NCI-H524 (cell line): ENCODE results near the gene PLEKHG4B.

Experiments
- DNase-seq, 2 experiments: peaks; one replicate each; lab custom pipeline; 2025; lab: John Stamatoyannopoulos, UW

Gene PLEKHG4B

DNA sequence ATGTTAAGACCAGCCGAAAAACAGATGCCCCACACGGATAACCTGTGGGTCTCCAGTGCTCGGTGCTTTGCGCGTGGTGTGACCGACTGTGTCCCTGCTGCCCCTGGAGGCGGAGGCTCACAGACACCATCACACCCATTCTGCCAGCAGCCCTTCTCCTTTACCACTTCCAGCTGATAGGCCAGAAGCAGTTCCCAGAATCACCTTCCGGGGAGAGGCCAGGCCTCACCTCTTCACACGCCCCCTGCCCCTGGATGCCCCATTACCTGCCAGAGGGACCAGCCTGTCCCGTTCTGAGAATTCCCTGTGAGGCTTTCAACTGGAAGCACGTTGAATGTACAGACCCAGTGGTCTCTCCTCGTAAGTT lies 77.7 kb downstream of the PLEKHG4B start:
- DNase-seq = no peak

DNA sequence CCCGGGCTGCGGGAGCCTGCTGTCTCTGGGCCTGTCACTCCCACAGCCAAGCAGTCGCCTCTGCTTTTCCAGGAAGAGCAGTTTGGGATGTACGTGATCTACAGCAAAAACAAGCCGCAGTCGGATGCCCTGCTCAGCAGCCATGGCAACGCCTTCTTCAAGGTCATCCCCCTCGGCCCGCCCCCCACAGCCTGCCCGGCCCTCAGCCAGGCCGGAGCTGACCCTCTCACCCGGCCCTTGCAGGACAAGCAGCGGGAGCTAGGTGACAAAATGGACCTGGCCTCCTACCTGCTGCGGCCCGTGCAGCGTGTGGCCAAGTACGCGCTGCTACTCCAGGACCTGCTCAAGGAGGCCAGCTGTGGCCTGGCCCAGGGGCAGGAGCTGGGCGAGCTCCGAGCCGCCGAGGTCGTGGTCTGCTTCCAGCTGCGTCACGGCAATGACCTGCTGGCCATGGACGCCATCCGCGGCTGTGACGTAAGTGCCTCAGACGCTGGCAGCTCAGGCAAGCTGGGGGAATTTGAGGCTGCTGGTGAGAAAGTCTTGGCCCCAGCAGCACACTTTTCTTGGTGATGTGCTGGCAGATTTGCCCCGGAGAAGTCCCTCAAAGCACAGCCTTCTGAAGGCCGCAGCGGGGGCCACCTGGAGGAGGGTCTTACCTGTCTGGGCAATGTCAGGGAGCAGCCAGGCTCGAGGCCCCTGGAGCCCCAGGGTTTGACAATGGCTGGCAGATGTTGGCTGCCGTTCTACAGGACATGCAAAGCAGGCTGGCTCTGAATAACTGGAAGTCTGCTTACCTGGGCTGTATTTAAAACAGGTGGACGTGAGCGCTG lies 79.2 kb downstream of the PLEKHG4B start:
- DNase-seq = no peak

DNA sequence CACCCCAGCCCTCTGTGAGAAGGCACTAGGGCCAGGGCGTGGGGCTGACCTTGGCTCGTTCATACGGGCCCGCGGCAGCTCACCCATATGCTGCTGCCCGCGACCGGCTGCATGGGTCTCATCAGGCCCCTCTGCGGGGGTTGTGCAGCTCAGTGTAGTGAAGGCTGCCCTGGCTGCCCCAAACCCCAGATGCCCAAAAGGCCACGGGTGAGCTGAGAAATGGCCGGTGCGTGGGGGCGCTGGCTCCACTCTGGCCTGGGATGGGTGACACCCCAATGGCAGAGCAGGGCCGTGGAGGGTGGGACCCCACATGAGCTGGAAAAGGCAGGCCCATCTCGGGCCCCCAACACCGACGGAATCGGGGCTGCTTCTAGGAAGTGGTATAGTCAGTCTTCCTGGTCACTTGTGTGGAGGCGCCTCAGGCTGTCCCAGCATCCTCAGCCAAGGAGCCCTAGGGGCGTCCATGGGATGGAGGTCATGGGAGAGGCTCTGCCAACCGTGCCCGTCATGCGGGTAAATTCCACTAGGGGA lies 79.9 kb downstream of the PLEKHG4B start:
- DNase-seq = no peak

DNA sequence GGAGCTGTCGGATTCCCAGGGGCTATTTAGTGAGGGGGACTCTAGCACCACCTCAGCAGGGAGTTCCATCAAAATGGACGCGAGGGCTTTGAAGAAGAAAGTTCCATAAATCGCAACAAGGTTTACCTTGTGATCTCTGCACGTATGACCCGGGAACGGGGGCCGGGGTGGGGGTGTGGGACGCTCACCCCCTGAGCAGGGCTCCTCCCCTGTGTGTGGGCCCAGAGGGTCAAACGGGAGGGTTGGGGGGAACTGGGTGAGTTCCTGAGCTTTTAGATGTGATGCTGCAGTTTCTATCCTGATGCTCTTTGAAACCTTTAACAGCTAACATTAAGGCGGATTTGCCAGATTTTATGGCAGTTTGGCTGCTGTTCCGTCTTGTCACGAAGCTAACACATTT lies 80.5 kb downstream of the PLEKHG4B start:
- DNase-seq = no peak

DNA sequence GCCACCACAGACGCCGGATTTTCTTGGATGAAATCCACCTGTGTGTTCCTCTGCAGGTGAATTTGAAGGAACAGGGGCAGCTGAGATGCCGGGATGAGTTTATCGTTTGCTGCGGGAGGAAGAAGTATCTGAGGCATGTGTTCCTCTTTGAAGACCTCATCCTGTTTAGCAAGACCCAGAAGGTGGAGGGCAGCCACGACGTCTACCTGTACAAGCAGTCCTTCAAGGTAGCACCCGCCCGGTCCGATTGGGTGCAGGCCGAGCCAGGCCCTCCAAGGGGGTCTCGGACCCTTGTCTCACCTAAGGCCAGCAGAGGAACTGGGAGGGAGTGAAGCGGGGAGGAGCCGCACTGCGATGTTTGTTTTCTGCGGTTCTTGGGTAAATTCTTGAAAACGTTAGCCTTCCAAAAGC lies 80.9 kb downstream of the PLEKHG4B start:
- no peak for DNase-seq

DNA sequence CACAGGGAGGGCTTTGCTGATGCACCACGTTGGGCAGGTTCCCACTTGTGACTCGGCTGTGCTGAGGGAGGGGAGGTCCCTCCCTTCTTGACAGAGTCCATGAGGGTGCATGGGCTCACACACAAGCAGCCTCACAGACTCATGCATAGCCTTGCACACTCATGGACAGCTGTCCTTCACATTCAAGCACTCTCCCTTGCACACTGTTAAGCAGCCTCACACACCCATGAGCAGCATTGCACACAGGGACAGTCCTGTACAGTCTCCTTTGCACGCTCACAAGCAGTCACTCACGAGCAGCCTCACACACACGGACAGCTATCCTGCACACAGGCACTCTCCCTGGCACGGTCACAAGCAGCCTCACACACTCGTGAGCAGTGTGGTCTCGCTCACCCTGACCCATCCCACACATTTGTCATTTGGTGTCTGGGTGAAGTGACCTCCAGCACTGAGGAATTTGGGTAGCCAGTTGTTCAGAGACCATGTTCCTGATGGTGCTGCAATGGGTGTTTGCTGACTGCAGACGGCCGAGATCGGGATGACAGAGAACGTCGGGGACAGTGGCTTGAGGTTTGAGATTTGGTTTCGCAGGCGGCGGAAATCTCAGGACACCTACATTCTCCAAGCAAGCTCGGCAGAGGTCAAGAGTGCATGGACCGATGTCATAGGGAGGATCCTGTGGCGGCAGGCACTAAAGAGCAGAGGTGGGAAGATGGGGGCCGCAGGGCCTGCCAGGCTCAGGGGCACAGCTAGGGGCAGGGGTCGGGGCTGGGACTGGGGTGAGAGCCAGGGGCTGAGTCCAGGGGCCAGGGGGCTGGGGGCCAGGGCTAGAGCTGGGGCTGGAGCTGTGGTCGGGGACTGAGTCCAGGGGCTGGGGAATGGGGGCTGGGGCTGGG lies 81.7 kb downstream of the PLEKHG4B start:
- DNase-seq = no peak

DNA sequence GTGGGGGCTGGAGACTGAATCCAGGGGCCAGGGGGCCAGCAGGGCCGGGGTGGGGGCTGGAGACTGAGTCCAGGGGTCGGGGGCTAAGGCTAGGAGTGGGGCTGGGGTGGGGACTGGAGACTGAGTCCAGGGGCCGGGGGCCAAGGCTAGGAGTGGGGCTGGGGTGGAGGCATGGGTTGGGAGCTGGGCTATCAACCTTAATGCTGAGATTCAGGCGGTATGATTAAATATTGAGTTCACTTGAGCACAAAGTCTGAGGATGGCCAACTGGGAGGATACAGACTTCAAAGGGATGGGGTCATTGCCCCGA lies 82.3 kb downstream of the PLEKHG4B start:
- DNase-seq = no peak

DNA sequence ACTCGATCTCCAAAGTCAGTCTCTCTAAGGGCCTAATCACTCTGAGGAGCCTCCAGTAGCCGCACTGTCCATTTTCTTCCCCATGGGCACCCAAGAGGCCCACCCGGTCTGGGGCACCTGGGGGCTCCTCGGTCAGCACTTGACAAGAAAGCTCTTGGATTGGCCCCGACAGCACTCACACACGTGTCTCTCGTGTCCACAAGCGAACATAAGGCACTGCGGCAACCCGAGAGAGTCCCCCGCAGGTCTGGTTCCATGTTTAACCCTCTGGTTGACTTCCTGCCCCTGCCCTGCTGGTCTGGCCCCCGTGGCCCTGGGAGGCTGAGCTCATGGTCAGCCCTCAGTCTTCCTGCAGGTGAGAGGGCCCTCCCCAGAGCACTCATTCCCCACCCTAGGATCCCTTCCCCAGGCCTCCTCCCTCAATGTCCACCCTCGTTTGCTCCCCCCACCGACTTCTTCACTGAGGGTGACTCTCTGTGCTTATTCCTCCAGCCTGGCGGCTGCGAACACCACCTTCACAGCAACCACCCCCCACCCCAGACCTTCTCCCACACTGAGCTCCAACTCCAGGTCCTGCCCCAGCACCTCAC lies 83.0 kb downstream of the PLEKHG4B start:
- no peak for DNase-seq

DNA sequence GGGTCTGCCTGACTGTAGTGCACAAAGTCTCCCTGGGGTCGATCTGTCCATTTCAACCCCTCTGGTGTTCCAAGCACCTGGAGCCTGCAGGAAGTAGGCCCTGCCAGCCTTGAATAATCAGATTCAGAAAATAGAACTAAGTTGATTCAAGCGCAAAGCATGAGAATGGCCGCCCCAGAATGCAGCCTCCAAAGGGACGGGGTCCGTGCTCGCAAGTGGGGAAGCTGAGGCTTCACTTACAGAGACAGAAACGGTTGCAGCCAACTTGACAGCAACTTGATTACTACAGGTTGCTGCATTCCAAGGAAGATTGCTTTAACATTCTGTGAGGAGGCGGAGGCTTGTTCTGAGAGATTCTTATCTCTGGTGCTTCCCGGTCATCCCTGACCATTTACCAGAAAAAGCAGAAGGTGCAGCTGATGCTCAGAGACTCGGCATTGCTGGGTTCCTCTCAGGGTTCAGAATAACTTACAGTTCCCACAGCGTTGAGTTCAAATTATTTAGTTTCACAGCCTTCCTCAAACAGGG lies 84.4 kb downstream of the PLEKHG4B start:
- no peak for DNase-seq

DNA sequence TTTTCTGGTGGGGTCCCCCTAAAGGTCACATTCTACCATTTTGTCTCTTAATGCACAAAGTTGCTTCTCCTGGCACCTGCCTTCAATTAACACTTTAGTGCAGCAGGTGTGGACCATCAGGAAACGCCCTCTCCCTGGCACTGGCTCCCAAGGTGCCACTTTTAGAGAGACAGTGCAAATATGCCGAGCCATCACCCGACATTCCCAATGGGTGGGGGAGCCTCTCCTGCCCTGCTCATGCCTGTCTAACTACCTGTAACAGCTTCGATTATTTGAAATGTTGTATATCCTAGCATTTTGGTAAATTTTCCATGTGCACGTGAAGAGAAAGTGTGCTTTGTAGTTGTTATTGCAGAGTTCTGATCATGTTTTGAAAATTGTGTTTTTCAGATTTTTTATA lies 86.1 kb downstream of the PLEKHG4B start:
- DNase-seq = no peak

DNA sequence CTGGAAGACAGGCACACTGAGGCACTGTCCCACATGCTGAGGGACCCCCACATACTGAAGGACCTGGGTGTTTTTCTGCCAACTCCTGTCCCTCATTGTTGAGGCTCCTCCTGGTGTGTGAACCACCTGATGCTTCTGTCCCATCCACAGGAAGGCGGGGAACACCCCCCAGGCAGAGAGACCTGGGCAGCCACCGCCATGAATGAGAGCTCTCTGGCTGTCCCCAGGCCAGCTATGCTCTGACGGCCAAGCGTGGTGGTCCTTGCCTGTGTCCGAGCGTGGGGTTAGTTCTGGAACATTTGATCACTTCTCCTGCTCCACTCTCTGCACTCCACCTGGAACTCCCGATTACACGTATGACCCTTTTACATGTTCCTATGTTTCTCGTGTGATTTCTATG lies 87.4 kb downstream of the PLEKHG4B start:
- DNase-seq = no peak

DNA sequence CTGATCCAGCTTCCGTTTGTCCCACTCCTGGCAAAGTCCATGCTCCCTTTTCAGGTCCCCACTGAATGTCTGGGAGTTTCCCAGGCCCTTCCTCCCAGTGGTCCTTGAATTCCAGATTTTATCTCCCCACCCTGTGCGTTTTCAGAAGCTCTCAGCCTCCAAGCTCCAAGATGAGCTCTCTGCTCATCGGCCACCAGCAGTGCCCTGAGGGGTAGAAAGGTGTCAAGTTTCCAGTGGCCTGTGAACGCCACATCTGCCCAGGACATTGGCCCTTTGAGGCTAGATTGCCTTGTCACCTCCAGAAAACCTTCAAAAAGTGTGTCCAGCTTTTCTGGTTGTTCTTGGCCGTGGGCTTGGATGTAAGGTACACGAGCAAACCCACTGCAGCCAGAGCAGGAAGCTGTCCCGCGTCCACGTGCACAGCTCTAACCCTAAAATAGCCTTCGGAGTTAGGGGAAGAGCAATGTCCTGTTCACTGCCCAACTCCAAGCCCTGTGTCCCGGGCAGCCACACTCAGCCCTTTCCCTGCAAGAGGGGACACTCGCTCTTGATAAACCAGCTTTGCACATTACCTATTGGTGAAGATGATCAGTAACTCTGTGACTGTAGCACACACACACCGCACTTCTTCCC lies 88.4 kb downstream of the PLEKHG4B start:
- DNase-seq = no peak

DNA sequence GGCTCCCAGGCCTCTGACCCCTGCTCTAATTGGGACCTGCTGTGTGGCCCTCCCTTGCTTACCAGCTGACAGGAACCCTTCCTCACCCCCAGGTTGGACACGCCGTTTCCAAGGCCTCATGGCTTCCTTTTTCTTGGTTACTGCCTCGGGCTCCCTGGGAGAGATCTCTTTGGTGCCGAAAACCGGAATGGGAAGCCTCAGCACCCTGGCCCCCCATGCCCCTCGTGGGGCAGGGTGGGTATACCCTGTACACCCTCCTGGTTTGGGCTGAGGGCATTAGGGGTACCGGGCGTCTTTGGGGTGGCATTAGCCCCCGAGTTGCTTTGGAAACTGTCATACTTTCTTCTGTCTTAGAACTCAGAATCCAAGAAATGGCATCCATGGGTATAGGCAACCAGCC lies 89.2 kb downstream of the PLEKHG4B start:
- DNase-seq = no peak

DNA sequence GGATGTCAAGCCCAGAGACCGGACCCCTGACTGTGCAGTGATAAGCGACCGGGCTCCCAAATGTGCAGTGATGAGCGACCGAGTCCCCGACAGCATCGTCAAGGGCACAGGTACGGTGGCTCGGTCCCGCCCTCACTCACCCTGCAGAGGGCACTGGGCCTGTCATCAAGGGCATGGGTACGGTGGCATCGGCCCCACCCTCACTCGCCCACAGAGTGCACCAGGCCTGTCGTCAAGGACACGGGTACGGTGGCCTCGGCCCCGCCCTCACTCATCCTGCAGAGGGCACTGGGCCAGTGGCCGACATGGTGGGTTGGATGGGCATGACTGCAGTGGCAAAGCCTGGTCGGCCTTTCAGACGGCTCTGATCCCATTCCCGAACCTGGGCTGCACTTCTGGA lies 89.6 kb downstream of the PLEKHG4B start:
- no peak for DNase-seq

DNA sequence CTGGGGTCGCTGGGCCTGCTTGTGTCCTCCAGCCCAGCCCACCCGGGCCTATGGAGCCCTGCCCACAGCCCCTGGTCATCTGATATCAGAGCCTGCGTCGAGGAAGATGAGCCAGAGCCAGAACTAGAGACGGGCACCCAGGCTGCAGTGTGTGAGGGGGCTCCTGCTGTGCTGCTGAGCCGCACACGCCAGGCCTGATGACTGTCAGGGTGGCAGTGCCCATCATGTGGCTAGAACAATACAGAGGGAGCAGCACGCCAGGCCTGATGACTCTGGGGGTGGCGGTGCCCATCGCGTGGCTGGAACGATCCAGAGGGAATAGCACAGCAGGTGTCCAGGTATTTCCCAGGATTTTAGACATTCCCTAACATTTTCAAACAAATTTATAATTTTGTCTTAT lies 90.2 kb downstream of the PLEKHG4B start:
- DNase-seq = no peak

DNA sequence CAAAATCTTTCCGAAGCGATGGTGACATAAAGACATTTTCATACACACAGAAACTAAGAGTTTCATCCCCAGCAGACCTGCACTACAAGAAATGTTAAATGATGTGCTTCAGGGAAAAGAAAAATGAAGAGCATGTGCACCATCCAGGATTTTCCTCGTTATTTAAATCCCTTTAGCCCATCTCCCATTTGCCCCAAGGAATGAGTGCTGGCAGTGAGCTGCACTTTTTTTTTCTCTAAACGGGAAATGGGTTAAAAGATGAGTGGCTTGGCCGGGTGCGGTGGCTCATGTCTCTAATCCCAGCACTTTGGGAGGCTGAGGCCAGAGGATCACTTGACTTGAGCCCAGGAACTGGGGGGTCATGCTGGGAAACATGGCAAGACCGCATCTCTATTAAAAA lies 92.5 kb downstream of the PLEKHG4B start:
- DNase-seq = no peak

DNA sequence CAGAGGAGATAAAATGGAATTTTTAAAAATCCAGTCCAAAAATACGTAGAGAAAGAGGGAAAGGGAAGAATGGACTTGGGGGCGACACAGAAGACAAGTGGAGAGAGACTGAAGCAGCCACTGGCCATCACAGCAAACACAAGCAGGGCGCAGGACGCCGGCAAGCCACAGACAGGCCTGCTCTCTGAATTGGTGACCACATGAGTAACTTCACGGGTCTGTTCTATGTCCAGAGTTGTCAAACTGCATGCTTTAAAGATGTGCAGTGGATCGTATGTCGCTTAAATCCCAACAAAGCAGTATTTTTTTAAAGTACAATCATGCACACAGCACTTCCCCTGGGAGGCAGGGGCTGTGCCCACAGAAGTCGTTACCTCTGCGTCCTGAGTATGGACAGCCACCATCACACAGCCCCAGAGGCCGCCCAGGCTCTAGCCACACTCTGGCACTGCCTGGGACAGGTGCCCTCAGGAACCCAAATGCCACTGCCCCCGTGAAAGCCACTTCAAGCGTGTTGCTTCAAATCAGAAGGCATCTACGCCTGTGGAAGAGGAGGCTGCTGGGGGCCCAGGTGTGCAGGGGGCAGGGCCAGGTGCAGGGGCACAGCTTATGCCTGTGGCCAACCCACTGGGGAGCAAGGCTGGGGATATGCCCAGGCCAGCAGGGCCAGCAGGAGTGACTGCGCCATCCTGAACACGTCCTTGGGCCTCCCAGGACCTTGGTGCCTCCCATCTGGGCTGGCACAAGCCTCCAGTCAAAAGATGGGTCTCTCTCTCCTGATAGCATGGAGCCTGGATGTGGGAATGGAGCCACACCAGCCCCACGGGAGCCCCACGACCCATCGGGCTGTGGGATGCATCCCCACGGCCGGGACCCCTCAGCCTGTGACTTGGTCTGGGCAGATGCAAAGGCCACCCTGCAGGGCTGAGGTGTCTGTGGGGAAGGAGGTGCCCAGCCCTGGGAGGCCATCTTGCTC lies 93.4 kb downstream of the PLEKHG4B start:
- no peak for DNase-seq

DNA sequence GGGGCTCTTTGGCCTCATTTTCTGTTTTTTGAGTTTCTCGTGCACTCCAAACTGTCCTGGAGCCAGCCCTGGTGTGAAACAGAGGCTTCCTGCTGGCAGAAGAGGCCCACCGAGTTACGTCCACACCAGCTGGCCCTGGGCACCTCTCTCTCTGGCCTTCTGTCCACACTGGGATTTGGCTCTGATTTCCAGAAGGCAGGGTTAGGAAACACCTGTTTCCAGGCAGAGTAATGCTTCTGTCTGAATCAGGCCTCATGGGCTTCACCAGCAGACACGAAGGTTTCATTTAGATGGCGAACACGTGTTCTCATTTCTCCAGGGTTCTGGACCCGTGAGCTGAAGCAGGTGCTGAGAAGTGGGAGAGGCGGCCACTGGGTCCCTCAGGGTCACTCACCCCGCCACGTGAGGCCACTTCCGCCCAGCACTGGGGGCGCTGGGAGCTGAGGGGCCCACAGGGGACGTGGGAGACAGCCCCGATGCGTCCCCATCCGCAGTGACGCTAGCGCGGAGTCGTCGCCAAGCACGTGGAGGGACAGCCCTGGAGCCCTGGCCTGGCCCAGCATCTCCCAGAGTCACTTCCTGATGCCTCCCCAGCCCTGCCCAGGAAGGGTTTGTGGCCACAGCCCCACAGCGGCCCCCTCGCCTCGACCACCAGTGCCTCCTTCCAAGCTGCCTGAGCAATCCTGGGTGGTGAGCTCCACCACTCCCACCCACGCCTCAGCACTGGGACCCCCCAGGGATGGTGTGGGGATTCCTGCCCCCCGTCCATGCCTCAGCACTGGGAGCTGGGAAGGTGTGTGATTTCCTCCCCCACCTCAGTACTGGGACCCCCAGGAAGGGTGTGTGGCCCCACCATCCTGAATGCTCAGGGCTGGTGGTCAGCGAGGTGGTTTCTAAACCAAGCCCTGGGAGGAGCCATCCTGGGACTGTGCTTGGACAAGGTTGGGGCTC lies 94.4 kb downstream of the PLEKHG4B start:
- no peak for DNase-seq

DNA sequence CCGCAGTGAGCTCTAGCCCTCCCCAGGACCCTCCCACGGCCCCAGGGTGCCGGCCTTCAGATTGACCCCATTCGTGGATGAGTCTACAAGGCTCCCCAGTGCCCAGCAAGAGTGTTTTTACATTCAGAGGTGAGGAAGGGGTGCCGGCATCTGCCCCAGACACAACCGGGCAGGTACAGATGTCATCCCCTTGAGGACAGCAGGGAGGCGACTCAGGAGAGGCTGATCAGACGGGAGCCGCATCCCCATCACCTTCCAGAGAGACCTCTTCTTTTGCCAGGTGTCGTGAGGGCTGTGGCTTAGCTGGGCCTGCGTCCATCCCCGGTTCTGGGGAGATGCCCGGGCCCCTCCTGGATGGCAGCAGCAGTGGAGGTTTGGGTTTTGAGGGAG lies 95.1 kb downstream of the PLEKHG4B start:
- no peak for DNase-seq
